H9 (cell line): ENCODE measurements around the gene ATAD3C. TPM values are rescaled to one million over a fixed set of nuclear protein-coding genes. Genes with fewer than 3 reads are reported as not detected.

Experiments
- DNase-seq: peaks from one replicate; pipeline ENCODE4 v3.0.0-alpha.2; 2017
- H2AFZ ChIP-seq: one replicate; pipeline ENCODE4 v1.6.1; 2013; ENCODE audit warnings: mild to moderate bottlenecking, low read length, control low read depth, moderate library complexity
- H2AK5ac ChIP-seq: 2 replicates; pipeline ENCODE4 v1.6.1; 2013; ENCODE audit warnings: low read length, control low read depth, mixed read lengths; ENCODE audit not compliant: insufficient read length
- H2BK120ac ChIP-seq: one replicate; pipeline ENCODE4 v1.6.1; 2013; ENCODE audit warnings: low read depth, mild to moderate bottlenecking, low read length, control low read depth, inconsistent platforms; ENCODE audit not compliant: poor library complexity, severe bottlenecking
- H2BK12ac ChIP-seq: 2 replicates; pipeline ENCODE4 v1.6.1; 2013; ENCODE audit warnings: low read length, control low read depth, mixed read lengths, low read depth; ENCODE audit not compliant: insufficient read length
- H2BK15ac ChIP-seq: 2 replicates; pipeline ENCODE4 v1.6.1; 2013; ENCODE audit warnings: low read depth, low read length, control low read depth
- H2BK20ac ChIP-seq: one replicate; pipeline ENCODE4 v1.6.1; 2013; ENCODE audit warnings: low read depth, mild to moderate bottlenecking, low read length, control low read depth, inconsistent platforms; ENCODE audit not compliant: poor library complexity, severe bottlenecking
- H2BK5ac ChIP-seq: 2 replicates; pipeline ENCODE4 v1.6.1; 2013; ENCODE audit warnings: low read length, control low read depth, mixed read lengths; ENCODE audit not compliant: insufficient read length
- H3K14ac ChIP-seq: 2 replicates; pipeline ENCODE4 v1.6.1; 2013; ENCODE audit warnings: low read length, control low read depth; ENCODE audit not compliant: insufficient read depth
- H3K18ac ChIP-seq: 2 replicates; pipeline ENCODE4 v1.6.1; 2013; ENCODE audit warnings: low read depth, mild to moderate bottlenecking, mixed read lengths, low read length, control low read depth; ENCODE audit not compliant: insufficient read length
- H3K23ac ChIP-seq: 2 replicates; pipeline ENCODE4 v1.6.1; 2013; ENCODE audit warnings: low read length, control low read depth, mixed read lengths, low read depth; ENCODE audit not compliant: insufficient read length
- H3K23me2 ChIP-seq: 2 replicates; pipeline ENCODE4 v1.6.1; 2013; ENCODE audit warnings: low read depth, mild to moderate bottlenecking, mixed read lengths, low read length, control low read depth; ENCODE audit not compliant: insufficient read length, poor library complexity, severe bottlenecking
- H3K27ac ChIP-seq: 2 replicates; pipeline ENCODE4 v1.5.1; 2013; ENCODE audit warnings: low read length, control low read depth, mixed read lengths, low read depth; ENCODE audit not compliant: insufficient read length
- H3K27me3 ChIP-seq: 2 replicates; pipeline ENCODE4 v1.6.1; 2013; ENCODE audit warnings: low read length, control low read depth, inconsistent platforms; ENCODE audit not compliant: insufficient read depth
- H3K4ac ChIP-seq: 2 replicates; pipeline ENCODE4 v1.6.1; 2013; ENCODE audit warnings: low read depth, mild to moderate bottlenecking, control low read depth, inconsistent platforms, low read length, moderate library complexity
- H3K4me1 ChIP-seq: 2 replicates; pipeline ENCODE4 v1.6.1; 2013; ENCODE audit warnings: low read length, control low read depth, inconsistent platforms; ENCODE audit not compliant: insufficient read depth
- H3K4me2 ChIP-seq: 2 replicates; pipeline ENCODE4 v1.6.1; 2013; ENCODE audit warnings: low read length, control low read depth, mixed read lengths; ENCODE audit not compliant: insufficient read length, insufficient read depth
- H3K56ac ChIP-seq: 2 replicates; pipeline ENCODE4 v1.6.1; 2013; ENCODE audit warnings: low read depth, mild to moderate bottlenecking, mixed read lengths, low read length, control low read depth; ENCODE audit not compliant: insufficient read length
- H3K79me1 ChIP-seq: 2 replicates; pipeline ENCODE4 v1.6.1; 2013; ENCODE audit warnings: low read depth, mild to moderate bottlenecking, moderate library complexity, low read length, control low read depth, inconsistent platforms; ENCODE audit not compliant: insufficient read depth, poor library complexity, severe bottlenecking
- H3K79me2 ChIP-seq: 2 replicates; pipeline ENCODE4 v1.6.1; 2013; ENCODE audit warnings: low read length, control low read depth, inconsistent platforms; ENCODE audit not compliant: insufficient read depth
- H3K9ac ChIP-seq: 2 replicates; pipeline ENCODE4 v1.6.1; 2013; ENCODE audit warnings: low read length, control low read depth, mixed read lengths; ENCODE audit not compliant: insufficient read length; ENCODE audit errors: extremely low read depth
- H3K9me3 ChIP-seq: one replicate; pipeline ENCODE4 v1.6.1; 2013; ENCODE audit warnings: low read depth, low read length, inconsistent platforms; ENCODE audit not compliant: control insufficient read depth
- H3T11ph ChIP-seq: one replicate; pipeline ENCODE4 v1.6.1; 2013; ENCODE audit warnings: mild to moderate bottlenecking, low read length, control low read depth, inconsistent platforms
- H4K20me1 ChIP-seq: one replicate; pipeline ENCODE4 v1.6.1; 2013; ENCODE audit not compliant: control insufficient read depth, insufficient read length, insufficient read depth
- H4K5ac ChIP-seq: 2 replicates; pipeline ENCODE4 v1.6.1; 2013; ENCODE audit warnings: low read depth, mild to moderate bottlenecking, mixed read lengths, low read length, control low read depth; ENCODE audit not compliant: insufficient read length
- H4K8ac ChIP-seq: replicated peaks from 2 replicates; pipeline ENCODE4 v1.6.1; 2013; ENCODE audit warnings: low read length, control low read depth, mixed read lengths, low read depth; ENCODE audit not compliant: insufficient read length
- H4K91ac ChIP-seq: 2 replicates; pipeline ENCODE4 v1.6.1; 2013; ENCODE audit warnings: low read depth, mild to moderate bottlenecking, moderate library complexity, mixed read lengths, low read length, control low read depth; ENCODE audit not compliant: insufficient read length
- H3K27ac Mint-ChIP-seq, 3 experiments: 2 replicates in 2 of 3; 3 replicates in 1 of 3; pipeline ENCODE4 v1.8.0; 2020 to 2021; ENCODE audit warnings: mixed read lengths in 3 of 3, mild to moderate bottlenecking in 1 of 3, moderate library complexity in 1 of 3
- H3K27me3 Mint-ChIP-seq: 2 replicates; pipeline ENCODE4 v1.8.0; 2021; ENCODE audit warnings: low read depth, mild to moderate bottlenecking, moderate library complexity, mixed read lengths
- H3K36me3 Mint-ChIP-seq, 3 experiments: 2 replicates in 2 of 3; 3 replicates in 1 of 3; pipeline ENCODE4 v1.8.0; 2020 to 2021; ENCODE audit warnings: low read depth in 3 of 3, mixed read lengths in 3 of 3; ENCODE audit not compliant: insufficient read depth in 1 of 3
- H3K4me1 Mint-ChIP-seq, 2 experiments: 2 replicates each; pipeline ENCODE4 v1.8.0; 2020; ENCODE audit warnings: mixed read lengths in 2 of 2
- H3K4me3 Mint-ChIP-seq, 2 experiments: 2 replicates in 1 of 2; 3 replicates in 1 of 2; pipeline ENCODE4 v1.8.0; 2020 to 2021; ENCODE audit warnings: mild to moderate bottlenecking in 2 of 2, mixed read lengths in 2 of 2, moderate library complexity in 1 of 2
- H3K9me3 Mint-ChIP-seq, 2 experiments: 2 replicates in 1 of 2; 3 replicates in 1 of 2; pipeline ENCODE4 v1.8.0; 2020; ENCODE audit warnings: mild to moderate bottlenecking in 2 of 2, mixed read lengths in 2 of 2, moderate library complexity in 1 of 2
- CTCF ChIP-seq: fragments of 200-600 bp; sonication (generic); conservative IDR thresholded peaks from 3 replicates; pipeline ENCODE4 v1.8.0; 2021; ENCODE audit warnings: antibody characterized with exemption, mild to moderate bottlenecking
- WGBS: extraction: QIAGEN DNeasy Blood & Tissue Kit; methylation state at CpG from one replicate; pipeline ENCODE4 v1.1.7; 2013; ENCODE audit warnings: missing lambda C conversion rate, low lambda C conversion rate, mixed read lengths; ENCODE audit not compliant: insufficient read length; ENCODE audit errors: extremely low coverage; 5-methylcytosine and 5-hydroxymethylcytosine counted together
- total RNA-seq: library from RNA; stranded (reverse); gene quantifications from 2 replicates; pipeline ENCODE4 v1.2.1, GENCODE V29; 2021

ATAD3C gene
- total RNA-seq, 1 experiment from 2014 or later = 7.7 TPM

- Histone ChIP-seq H4K91ac (no peak overlapping the region), H2AK5ac (no peak overlapping the region), H3K23ac (no peak overlapping the region), H3K79me2 (no peaks in the 10 kb centered on the region), H3K14ac (no peak overlapping the region; the same call in 1 of the 2 replicates), H3K18ac (no peak overlapping the region), H4K8ac (no peak overlapping the region), H3K9ac (no peak overlapping the region), H3T11ph (no peak overlapping the region), H3K4me1 (peaks cover 5% of the 10 kb centered on the region; the same call in 1 of the 2 replicates), H3K4me2 (no peak overlapping the region), H3K9me3 (no peaks in the 10 kb centered on the region), H3K4ac (no peak overlapping the region), H4K20me1 (no peaks in the 10 kb centered on the region), H3K79me1 (no peaks in the 10 kb centered on the region), H3K23me2 (peaks cover under 1% of the 10 kb centered on the region), H2AFZ (no peak overlapping the region), H3K27me3 (no peaks in the 10 kb centered on the region), H2BK15ac (no peak overlapping the region), H2BK20ac (no peak overlapping the region), H4K5ac (no peak overlapping the region), H2BK5ac (no peak overlapping the region), H2BK120ac (no peak overlapping the region), H3K27ac (no peak overlapping the region), H3K56ac (no peak overlapping the region), H2BK12ac (no peak overlapping the region)
- no peak for TF ChIP-seq CTCF
- DNase-seq = peak; percentile 34
- Mint-ChIP-seq H3K9me3 (no peaks in the 10 kb centered on the region), H3K27ac (no peak overlapping the region), H3K4me3 (no peak overlapping the region), H3K36me3 (no peaks in the 10 kb centered on the region; a peak in 2 of 7 replicates), H3K27me3 (no peaks in the 10 kb centered on the region), H3K4me1 (peaks cover 36 to 55% of the 10 kb centered on the region in 2 experiments)
- WGBS = no CpG with 5 or more reads among the region's 12 CpGs
Observed at GRCh38 chr1:1420654-1421141, 28.8 kb upstream of the ATAD3C start.
